GM12892 (cell line): ENCODE data around the gene OR3A3.

ENCODE experiments used
- POLR2A ChIP-seq: IDR thresholded peaks from 2 replicates; pipeline ENCODE4 v1.6.1; 2011; ENCODE audit warnings: low read depth, low read length, control low read depth
- POLR2AphosphoS5 ChIP-seq: IDR thresholded peaks from 2 replicates; pipeline ENCODE4 v1.6.1; 2011; ENCODE audit warnings: low read depth, low read length, control low read depth

GRCh38 chr17:3471599-3471998, 60.4 kb downstream of the OR3A3 start, which contains the start of gene SPATA22:
- TF ChIP-seq POLR2A (no peak), POLR2AphosphoS5 (no peak)
